Measurements from ENCODE around the gene DOK4. TPM values are rescaled to one million over a fixed set of nuclear protein-coding genes. Genes with fewer than 3 reads are reported as not detected.

The DOK4 gene
- total and polyA plus RNA-seq, 11 donors: 5.9 to 14.8 (median 7.7) TPM

DNA sequence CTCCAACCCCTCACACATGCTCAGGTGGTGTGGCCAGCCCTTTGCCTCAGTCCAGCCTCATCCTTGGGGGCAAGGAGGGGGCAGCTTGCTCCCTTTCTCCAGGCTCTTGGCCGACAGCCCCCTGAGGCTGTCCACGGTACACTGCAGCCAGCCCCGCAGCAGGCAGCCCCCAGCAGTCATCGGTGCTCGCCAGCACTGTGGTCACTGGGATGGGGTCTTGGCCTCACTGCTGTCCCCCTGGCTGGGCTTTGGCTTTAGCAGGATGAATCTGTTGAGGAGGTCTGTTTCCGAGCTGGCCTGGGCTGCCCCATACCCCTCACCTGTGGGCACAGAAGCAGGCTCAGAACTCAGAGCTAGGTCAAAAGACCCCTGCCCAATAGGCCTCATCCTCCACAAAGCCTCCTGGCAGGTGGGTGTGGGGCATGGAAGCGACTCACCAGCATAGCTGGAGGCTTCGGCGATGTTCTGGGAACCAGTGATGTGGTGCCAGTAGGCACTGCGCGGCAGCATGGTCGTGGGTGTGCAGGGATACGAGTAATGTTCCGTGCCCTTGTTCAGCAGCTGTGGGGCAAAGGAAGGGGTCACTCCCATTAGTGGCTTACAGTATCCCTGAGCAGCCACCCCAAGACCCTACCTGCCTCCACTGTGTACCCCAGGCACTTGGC is 13.0 kb downstream of the DOK4 start:
- H3K4me1 ChIP-seq: peaks cover 0 to 52% (median 28%) of the 10 kb centered on the region in 12 donors
- H3K9me3 ChIP-seq: no peaks in the 10 kb centered on the region
- H3K4me3 ChIP-seq: no peak overlapping the region
- ATAC-seq: no peak
- no peak for TF ChIP-seq POLR2A (IDR thresholded peaks at IDR 0.05)
- TF ChIP-seq, protein P1, sequence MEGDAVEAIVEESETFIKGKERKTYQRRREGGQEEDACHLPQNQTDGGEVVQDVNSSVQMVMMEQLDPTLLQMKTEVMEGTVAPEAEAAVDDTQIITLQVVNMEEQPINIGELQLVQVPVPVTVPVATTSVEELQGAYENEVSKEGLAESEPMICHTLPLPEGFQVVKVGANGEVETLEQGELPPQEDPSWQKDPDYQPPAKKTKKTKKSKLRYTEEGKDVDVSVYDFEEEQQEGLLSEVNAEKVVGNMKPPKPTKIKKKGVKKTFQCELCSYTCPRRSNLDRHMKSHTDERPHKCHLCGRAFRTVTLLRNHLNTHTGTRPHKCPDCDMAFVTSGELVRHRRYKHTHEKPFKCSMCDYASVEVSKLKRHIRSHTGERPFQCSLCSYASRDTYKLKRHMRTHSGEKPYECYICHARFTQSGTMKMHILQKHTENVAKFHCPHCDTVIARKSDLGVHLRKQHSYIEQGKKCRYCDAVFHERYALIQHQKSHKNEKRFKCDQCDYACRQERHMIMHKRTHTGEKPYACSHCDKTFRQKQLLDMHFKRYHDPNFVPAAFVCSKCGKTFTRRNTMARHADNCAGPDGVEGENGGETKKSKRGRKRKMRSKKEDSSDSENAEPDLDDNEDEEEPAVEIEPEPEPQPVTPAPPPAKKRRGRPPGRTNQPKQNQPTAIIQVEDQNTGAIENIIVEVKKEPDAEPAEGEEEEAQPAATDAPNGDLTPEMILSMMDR (IDR thresholded peaks at IDR 0.05): no peak
- H3K27ac ChIP-seq: no peak overlapping the region
- peaks cover 0 to 72% (median 65%) of the 10 kb centered on the region in 9 donors for H3K36me3 ChIP-seq
- H3K27me3 ChIP-seq: no peaks in the 10 kb centered on the region
- DNase-seq: no peak
- intact Hi-C loops (cut with DNase I): loop anchor here in 1 of 10 donors (5.0 kb wide), 1 partner anchor 44 kb away; no protein-coding TSS in a partner anchor
- 87 to 94% (median 90%) methylated on average over 6 to 14 of the region's 14 CpGs for WGBS, 4 donors

DNA sequence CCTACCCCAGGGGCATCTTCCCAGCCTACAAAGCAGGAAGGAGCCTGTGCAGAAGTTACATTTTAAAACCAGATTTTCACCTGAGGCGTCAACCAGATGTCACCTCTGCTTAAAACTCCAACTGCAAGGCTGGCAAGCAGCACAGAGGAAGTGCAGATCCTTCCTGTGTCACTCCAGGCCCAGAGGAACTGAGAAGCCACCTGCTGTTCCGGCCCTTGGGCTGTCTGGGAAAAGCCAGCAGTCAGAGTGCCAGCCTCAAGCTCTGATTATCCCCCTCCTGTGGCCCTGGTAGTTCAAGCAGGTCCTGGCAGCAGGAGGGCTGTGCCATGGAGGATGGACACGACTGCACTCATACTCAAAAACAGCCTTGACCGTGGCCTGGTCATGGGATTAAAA is 13.6 kb downstream of the DOK4 start:
- TF ChIP-seq POLR2A (IDR thresholded peaks at IDR 0.05): no peak
- TF ChIP-seq, protein P1 (IDR thresholded peaks at IDR 0.05): no peak
- whole genome bisulfite sequencing, 4 donors: 50 to 71% (median 52%) methylated on average over 3 to 4 of the region's 4 CpGs
- Histone ChIP-seq H3K27ac (peak overlapping the region in 1 of 12 donors; percentile 18), H3K27me3 (no peaks in the 10 kb centered on the region), H3K4me3 (no peak overlapping the region), H3K9me3 (no peaks in the 10 kb centered on the region), H3K4me1 (peaks cover 0 to 45% (median 23%) of the 10 kb centered on the region in 12 donors), H3K36me3 (peaks cover 0 to 79% (median 71%) of the 10 kb centered on the region in 9 donors)
- intact Hi-C loops (cut with DNase I): loop anchor here in 1 of 10 donors (5.0 kb wide), 1 partner anchor 45 kb away; no protein-coding TSS in a partner anchor
- ATAC-seq (no peak), DNase-seq (no peak)

GRCh38 chr16:57471852-57472664 is 14.2 kb downstream of the DOK4 start:
- ATAC-seq (no peak), DNase-seq (no peak)
- Histone ChIP-seq H3K4me1 (peaks cover 0 to 39% (median 23%) of the 10 kb centered on the region in 12 donors), H3K27me3 (no peaks in the 10 kb centered on the region), H3K9me3 (no peaks in the 10 kb centered on the region), H3K27ac (peak overlapping the region in 1 of 12 donors; percentile 18), H3K36me3 (peaks cover 0 to 85% (median 77%) of the 10 kb centered on the region in 9 donors), H3K4me3 (no peak overlapping the region)
- 71 to 79% (median 76%) methylated on average over 10 of the region's 10 CpGs for WGBS, 4 donors
- no peak for TF ChIP-seq POLR2A (IDR thresholded peaks at IDR 0.05)
- TF ChIP-seq, protein P1 (IDR thresholded peaks at IDR 0.05): no peak
- intact Hi-C loops (cut with DNase I): loop anchor here in 1 of 10 donors (5.0 kb wide), 1 partner anchor 45 kb away; no protein-coding TSS in a partner anchor

- Histone ChIP-seq H3K9me3 (no peaks in the 10 kb centered on the region), H3K4me1 (peaks cover 0 to 31% (median 16%) of the 10 kb centered on the region in 12 donors), H3K4me3 (no peak overlapping the region), H3K27me3 (no peaks in the 10 kb centered on the region), H3K27ac (peak overlapping the region in 6 of 12 donors; percentile 2 to 35 (median 10)), H3K36me3 (peaks cover 0 to 91% (median 86%) of the 10 kb centered on the region in 9 donors)
- DNase-seq (no peak), ATAC-seq (no peak)
- intact Hi-C loops (cut with DNase I): loop anchor here in 1 of 10 donors (5.0 kb wide), 1 partner anchor 46 kb away; no protein-coding TSS in a partner anchor
- 94 to 100% (median 99%) methylated on average over 1 of the region's 1 CpG for WGBS, 4 donors
- no peak for TF ChIP-seq POLR2A (IDR thresholded peaks at IDR 0.05)
- TF ChIP-seq, protein P1 (IDR thresholded peaks at IDR 0.05): no peak
Measured at GRCh38 chr16:57471209-57471608, 15.1 kb downstream of the DOK4 start.

Data from heart left ventricle (tissue), 16 donors.